GM12873 (cell line): ENCODE measurements around the gene ZBTB46.

Source experiments
- CTCF ChIP-seq: IDR thresholded peaks from 2 replicates; pipeline ENCODE4 v1.5.1; 2012; ENCODE audit warnings: low read depth, mild to moderate bottlenecking, moderate library complexity, low read length, control low read depth; ENCODE audit not compliant: insufficient read depth; ENCODE audit errors: missing control alignments

The ZBTB46 gene

GRCh38 chr20:63743210-63743970 lies 87.7 kb downstream of the ZBTB46 start:
- no peak for TF ChIP-seq CTCF

- no peak for TF ChIP-seq CTCF
These were observed 88.6 kb downstream of the ZBTB46 start for GRCh38 chr20:63742381-63743024.

GRCh38 chr20:63741676-63742380 lies 89.2 kb downstream of the ZBTB46 start:
- TF ChIP-seq CTCF = no peak

GRCh38 chr20:63741354-63741675 lies 89.7 kb downstream of the ZBTB46 start:
- TF ChIP-seq CTCF = no peak

GRCh38 chr20:63740627-63741353 lies 90.3 kb downstream of the ZBTB46 start:
- no peak for TF ChIP-seq CTCF

- TF ChIP-seq CTCF = no peak
These were observed 90.9 kb downstream of the ZBTB46 start for GRCh38 chr20:63740070-63740626.
